ENCODE data around the gene CRTAC1. TPM values are rescaled to one million over a fixed set of nuclear protein-coding genes. Genes with fewer than 3 reads are reported as not detected.

The CRTAC1 gene
- total and polyA plus RNA-seq, 2 experiments from 2014 or later: 0.30 to 8.0 TPM

GRCh38 chr10:98029149-98030092, 1.0 kb downstream of the CRTAC1 start:
- Histone ChIP-seq H3K36me3 (no peaks in the 10 kb centered on the region), H3K4me1 (ENCODE audit: low read depth) (peaks cover 3% of the 10 kb centered on the region), H3K9me3 (ENCODE audit: low read depth) (no peaks in the 10 kb centered on the region), H3K27me3 (peaks cover 81% of the 10 kb centered on the region), H3K27ac (no peak overlapping the region), H3K4me3 (peak overlapping the region; percentile 49)
- TF ChIP-seq, protein P1, sequence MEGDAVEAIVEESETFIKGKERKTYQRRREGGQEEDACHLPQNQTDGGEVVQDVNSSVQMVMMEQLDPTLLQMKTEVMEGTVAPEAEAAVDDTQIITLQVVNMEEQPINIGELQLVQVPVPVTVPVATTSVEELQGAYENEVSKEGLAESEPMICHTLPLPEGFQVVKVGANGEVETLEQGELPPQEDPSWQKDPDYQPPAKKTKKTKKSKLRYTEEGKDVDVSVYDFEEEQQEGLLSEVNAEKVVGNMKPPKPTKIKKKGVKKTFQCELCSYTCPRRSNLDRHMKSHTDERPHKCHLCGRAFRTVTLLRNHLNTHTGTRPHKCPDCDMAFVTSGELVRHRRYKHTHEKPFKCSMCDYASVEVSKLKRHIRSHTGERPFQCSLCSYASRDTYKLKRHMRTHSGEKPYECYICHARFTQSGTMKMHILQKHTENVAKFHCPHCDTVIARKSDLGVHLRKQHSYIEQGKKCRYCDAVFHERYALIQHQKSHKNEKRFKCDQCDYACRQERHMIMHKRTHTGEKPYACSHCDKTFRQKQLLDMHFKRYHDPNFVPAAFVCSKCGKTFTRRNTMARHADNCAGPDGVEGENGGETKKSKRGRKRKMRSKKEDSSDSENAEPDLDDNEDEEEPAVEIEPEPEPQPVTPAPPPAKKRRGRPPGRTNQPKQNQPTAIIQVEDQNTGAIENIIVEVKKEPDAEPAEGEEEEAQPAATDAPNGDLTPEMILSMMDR (IDR thresholded peaks at IDR 0.05; ENCODE audit: low read depth, low read length): no peak
- peak in 1 of 2 donors; percentile 26 for DNase-seq (ENCODE audit: low read depth in 1 of 2, low spot score in 1 of 2)

- Histone ChIP-seq H3K9me3 (ENCODE audit: low read depth) (no peaks in the 10 kb centered on the region), H3K27me3 (peaks cover 76% of the 10 kb centered on the region), H3K27ac (no peak overlapping the region), H3K4me1 (ENCODE audit: low read depth) (peaks cover 3% of the 10 kb centered on the region), H3K4me3 (no peak overlapping the region), H3K36me3 (no peaks in the 10 kb centered on the region)
- TF ChIP-seq, protein P1 (IDR thresholded peaks at IDR 0.05; ENCODE audit: low read depth, low read length): peak; percentile 88
- peak; percentile 59 to 86 for DNase-seq (ENCODE audit: low read depth in 1 of 2, low spot score in 1 of 2)
These were observed 2.2 kb downstream of the CRTAC1 start for GRCh38 chr10:98028168-98028770.

GRCh38 chr10:98023024-98023423, 7.4 kb downstream of the CRTAC1 start:
- H3K4me1 ChIP-seq (ENCODE audit: low read depth): no peaks in the 10 kb centered on the region
- TF ChIP-seq, protein P1 (IDR thresholded peaks at IDR 0.05; ENCODE audit: low read depth, low read length): no peak
- H3K27ac ChIP-seq: no peak overlapping the region
- no peak overlapping the region for H3K4me3 ChIP-seq
- no peak for DNase-seq (ENCODE audit: low read depth in 1 of 2, low spot score in 1 of 2)
- peaks cover 27% of the 10 kb centered on the region for H3K27me3 ChIP-seq
- H3K36me3 ChIP-seq: no peaks in the 10 kb centered on the region
- H3K9me3 ChIP-seq (ENCODE audit: low read depth): no peaks in the 10 kb centered on the region

DNA sequence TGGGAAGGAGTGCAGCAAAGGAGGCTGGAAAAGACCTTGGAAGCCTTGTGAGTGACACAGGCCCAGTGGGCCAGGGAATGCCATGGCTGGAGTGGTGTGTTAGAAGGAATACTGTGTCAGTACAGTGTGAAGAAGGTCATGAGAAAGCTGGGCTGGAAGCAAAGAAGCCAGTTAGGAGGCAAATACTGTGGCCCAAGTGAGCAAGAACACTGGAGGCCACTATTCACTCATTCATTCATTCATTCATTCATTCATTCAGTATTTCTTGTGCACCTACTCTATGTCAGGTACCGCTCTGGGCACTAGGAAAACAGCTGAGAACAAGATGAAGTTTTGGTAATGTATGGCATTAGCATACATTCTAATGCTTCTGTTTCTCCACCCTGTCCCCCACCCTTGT, 9.6 kb downstream of the CRTAC1 start:
- TF ChIP-seq, protein P1 (IDR thresholded peaks at IDR 0.05; ENCODE audit: low read depth, low read length): no peak
- Histone ChIP-seq H3K4me3 (no peak overlapping the region), H3K27me3 (peaks cover 17% of the 10 kb centered on the region)

GRCh38 chr10:98020254-98020653, 10.2 kb downstream of the CRTAC1 start:
- TF ChIP-seq, protein P1 (IDR thresholded peaks at IDR 0.05; ENCODE audit: low read depth, low read length): no peak
- H3K27ac ChIP-seq: no peak overlapping the region
- H3K27me3 ChIP-seq: peaks cover 14% of the 10 kb centered on the region
- no peaks in the 10 kb centered on the region for H3K9me3 ChIP-seq (ENCODE audit: low read depth)
- H3K4me1 ChIP-seq (ENCODE audit: low read depth): no peaks in the 10 kb centered on the region
- DNase-seq (ENCODE audit: low read depth in 1 of 2, low spot score in 1 of 2): no peak
- H3K4me3 ChIP-seq: no peak overlapping the region
- no peaks in the 10 kb centered on the region for H3K36me3 ChIP-seq

More for the DNA sequence above, 9.6 kb downstream of the CRTAC1 start:
- Histone ChIP-seq H3K27ac (no peak overlapping the region), H3K36me3 (no peaks in the 10 kb centered on the region), H3K9me3 (ENCODE audit: low read depth) (no peaks in the 10 kb centered on the region), H3K4me1 (ENCODE audit: low read depth) (no peaks in the 10 kb centered on the region)
- no peak for DNase-seq (ENCODE audit: low read depth in 1 of 2, low spot score in 1 of 2)
